Measurements from ENCODE around the gene GABRD.

The GABRD gene

GRCh38 chr1:1985375-1986050 is 33.6 kb upstream of the GABRD start:
- DNase-seq (ENCODE audit: low read depth in 3 of 3) = no peak

- no peak for DNase-seq (ENCODE audit: low read depth in 3 of 3)
Measured at GRCh38 chr1:1986451-1987141, 32.5 kb upstream of the GABRD start.

GRCh38 chr1:1987142-1987510 is 32.0 kb upstream of the GABRD start:
- no peak for DNase-seq (ENCODE audit: low read depth in 3 of 3)

GRCh38 chr1:1988061-1988945 is 30.8 kb upstream of the GABRD start:
- DNase-seq (ENCODE audit: low read depth in 3 of 3) = no peak

- DNase-seq (ENCODE audit: low read depth in 3 of 3) = no peak
Measured at GRCh38 chr1:1989102-1989542, 30.0 kb upstream of the GABRD start.

GRCh38 chr1:1989789-1990188 is 29.4 kb upstream of the GABRD start:
- DNase-seq (ENCODE audit: low read depth in 3 of 3) = no peak

- DNase-seq (ENCODE audit: low read depth in 3 of 3) = no peak
Measured at GRCh38 chr1:1990222-1990621, 28.9 kb upstream of the GABRD start.

GRCh38 chr1:1994536-1994935 is 24.6 kb upstream of the GABRD start:
- DNase-seq (ENCODE audit: low read depth in 3 of 3) = no peak

- DNase-seq (ENCODE audit: low read depth in 3 of 3) = no peak
Measured at GRCh38 chr1:1996207-1996651, 22.9 kb upstream of the GABRD start.

GRCh38 chr1:1997576-1997975 is 21.6 kb upstream of the GABRD start:
- no peak for DNase-seq (ENCODE audit: low read depth in 3 of 3)

- DNase-seq (ENCODE audit: low read depth in 3 of 3) = no peak
Measured at GRCh38 chr1:2000432-2000831, 18.7 kb upstream of the GABRD start.

GRCh38 chr1:2000850-2001249 is 18.3 kb upstream of the GABRD start:
- no peak for DNase-seq (ENCODE audit: low read depth in 3 of 3)

- DNase-seq (ENCODE audit: low read depth in 3 of 3) = no peak
Measured at GRCh38 chr1:2001773-2002411, 17.3 kb upstream of the GABRD start.

GRCh38 chr1:2003541-2004131 is 15.5 kb upstream of the GABRD start, which contains the start of gene CFAP74:
CFAP74 (minus strand) TSS chr1:2003786; CDS start chr1:1990956, 12,830 bp downstream.
- no peak for DNase-seq (ENCODE audit: low read depth in 3 of 3)

GRCh38 chr1:2004856-2005255 is 14.3 kb upstream of the GABRD start:
- no peak for DNase-seq (ENCODE audit: low read depth in 3 of 3)

GRCh38 chr1:2009101-2010053 is 9.8 kb upstream of the GABRD start:
- DNase-seq (ENCODE audit: low read depth in 3 of 3) = no peak

GRCh38 chr1:2014181-2014580 is 5.0 kb upstream of the GABRD start:
- no peak for DNase-seq (ENCODE audit: low read depth in 3 of 3)

- no peak for DNase-seq (ENCODE audit: low read depth in 3 of 3)
Measured at GRCh38 chr1:2014741-2015735, 4.1 kb upstream of the GABRD start.

- DNase-seq (ENCODE audit: low read depth in 3 of 3) = no peak
Measured at GRCh38 chr1:2016123-2016522, 3.0 kb upstream of the GABRD start.
